Uterus (tissue), 4 donors: ENCODE results near the gene SCAF8. TPM values are rescaled to one million over a fixed set of nuclear protein-coding genes. Genes with fewer than 3 reads are reported as not detected.
"Not testable (repeated sequence)": the region's sequence is repeated elsewhere in the genome, so short reads cannot be mapped to it uniquely, and the experiment has no call there.

Experiments used
- DNase-seq, 2 donors: peaks; one replicate each; pipeline ENCODE4 v3.0.0-alpha.2; 2019 to 2020
- H3K27ac ChIP-seq, 2 donors: fragments of 200-600 bp; sonication (generic); 1 replicate in 1 of 2; 2 replicates in 1 of 2; pipeline ENCODE4 v1.5.1; 2016 to 2018
- H3K27me3 ChIP-seq, 2 donors: fragments of 200-600 bp; sonication (generic); one replicate each; pipeline ENCODE4 v1.5.1; 2018 to 2019; ENCODE audit warnings: control low read depth in 1 of 2
- H3K36me3 ChIP-seq, 2 donors: fragments of 200-600 bp; sonication (generic); one replicate each; pipeline ENCODE4 v1.5.1; 2019; ENCODE audit warnings: control low read depth in 1 of 2
- H3K4me1 ChIP-seq, 2 donors: fragments of 200-600 bp; sonication (generic); one replicate each; pipeline ENCODE4 v1.5.1; 2018 to 2019; ENCODE audit warnings: control low read depth in 1 of 2
- H3K4me3 ChIP-seq, 2 donors: fragments of 200-600 bp; sonication (generic); 1 replicate in 1 of 2; 2 replicates in 1 of 2; pipeline ENCODE4 v1.5.1; 2018 to 2019; ENCODE audit warnings: mild to moderate bottlenecking in 1 of 2
- H3K9me3 ChIP-seq, 2 donors: fragments of 200-600 bp; sonication (generic); one replicate each; pipeline ENCODE4 v1.5.1; 2019; ENCODE audit warnings: control low read depth in 1 of 2
- POLR2A ChIP-seq, 2 donors: fragments of 450-650 bp; IDR thresholded peaks; one replicate each; pipeline ENCODE4 v1.6.1; 2016; ENCODE audit warnings: antibody characterized with exemption in 2 of 2, mild to moderate bottlenecking in 1 of 2, moderate library complexity in 1 of 2
- intact Hi-C: fragments of 100-400 bp; cut with DNase I; formaldehyde crosslinking; loops from one replicate; pipeline ENCODE4 v1.15.1; 2023; ENCODE audit warnings: low total_unique reads
- total RNA-seq, 4 donors: library from RNA; depleted of rRNA in 3 of 4; stranded (reverse); fragments of >200 nt in 3 of 4; gene quantifications; one replicate each; pipeline versions ENCODE4 v1.1.0 to v1.2.4, GENCODE V29; 2014 to 2023
- TF ChIP-seq, protein P1 (sequence below), 4 experiments: fragments of 200-600 bp in 2 of 4; fragments of 450-650 bp in 2 of 4; sonication (generic) in 2 of 4; IDR thresholded peaks; one replicate each; pipeline ENCODE4 v1.5.1; 2016 to 2019; ENCODE audit warnings: antibody characterized with exemption in 4 of 4, mild to moderate bottlenecking in 2 of 4, moderate library complexity in 1 of 4
- donor health status: DM: yes; HTN: yes; CAD: no.

Gene SCAF8
- total RNA-seq, 4 donors from 2014 or later: 28.7 to 85.9 (median 53.8) TPM

DNA sequence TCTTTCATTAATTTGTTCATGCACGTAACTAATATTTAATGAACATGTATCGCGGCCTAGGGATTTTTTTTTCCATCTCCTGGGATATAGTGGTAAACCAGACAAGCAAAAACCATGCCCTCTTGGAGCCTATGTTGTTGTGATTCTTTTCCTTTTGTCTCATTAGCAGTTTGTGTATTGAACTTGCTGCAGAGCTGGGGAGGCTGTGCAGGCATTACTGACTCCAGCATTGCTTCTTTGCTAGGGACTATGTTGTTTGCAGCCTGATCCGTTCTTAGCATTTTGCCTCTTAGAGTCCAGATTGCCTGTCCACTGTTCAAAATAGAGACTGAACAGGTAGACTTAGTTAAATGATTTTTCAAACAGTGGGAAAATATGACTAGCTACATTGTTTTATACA is 9.7 kb downstream of the SCAF8 start:
- no peaks in the 10 kb centered on the region for H3K36me3 ChIP-seq
- no peaks in the 10 kb centered on the region for H3K9me3 ChIP-seq
- no peak overlapping the region for H3K4me3 ChIP-seq
- no peaks in the 10 kb centered on the region for H3K27me3 ChIP-seq
- TF ChIP-seq POLR2A (IDR thresholded peaks at IDR 0.05): no peak
- TF ChIP-seq, protein P1, sequence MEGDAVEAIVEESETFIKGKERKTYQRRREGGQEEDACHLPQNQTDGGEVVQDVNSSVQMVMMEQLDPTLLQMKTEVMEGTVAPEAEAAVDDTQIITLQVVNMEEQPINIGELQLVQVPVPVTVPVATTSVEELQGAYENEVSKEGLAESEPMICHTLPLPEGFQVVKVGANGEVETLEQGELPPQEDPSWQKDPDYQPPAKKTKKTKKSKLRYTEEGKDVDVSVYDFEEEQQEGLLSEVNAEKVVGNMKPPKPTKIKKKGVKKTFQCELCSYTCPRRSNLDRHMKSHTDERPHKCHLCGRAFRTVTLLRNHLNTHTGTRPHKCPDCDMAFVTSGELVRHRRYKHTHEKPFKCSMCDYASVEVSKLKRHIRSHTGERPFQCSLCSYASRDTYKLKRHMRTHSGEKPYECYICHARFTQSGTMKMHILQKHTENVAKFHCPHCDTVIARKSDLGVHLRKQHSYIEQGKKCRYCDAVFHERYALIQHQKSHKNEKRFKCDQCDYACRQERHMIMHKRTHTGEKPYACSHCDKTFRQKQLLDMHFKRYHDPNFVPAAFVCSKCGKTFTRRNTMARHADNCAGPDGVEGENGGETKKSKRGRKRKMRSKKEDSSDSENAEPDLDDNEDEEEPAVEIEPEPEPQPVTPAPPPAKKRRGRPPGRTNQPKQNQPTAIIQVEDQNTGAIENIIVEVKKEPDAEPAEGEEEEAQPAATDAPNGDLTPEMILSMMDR (IDR thresholded peaks at IDR 0.05): no peak
- H3K4me1 ChIP-seq: no peaks in the 10 kb centered on the region
- intact Hi-C loops: no loop called here
- no peak for DNase-seq
- no peak overlapping the region for H3K27ac ChIP-seq

GRCh38 chr6:154744029-154744745 is 11.0 kb downstream of the SCAF8 start:
- H3K9me3 ChIP-seq, DNase-seq, H3K4me3 ChIP-seq, intact Hi-C loops, H3K36me3 ChIP-seq, H3K27me3 ChIP-seq, H3K27ac ChIP-seq, H3K4me1 ChIP-seq: not testable (repeated sequence)

DNA sequence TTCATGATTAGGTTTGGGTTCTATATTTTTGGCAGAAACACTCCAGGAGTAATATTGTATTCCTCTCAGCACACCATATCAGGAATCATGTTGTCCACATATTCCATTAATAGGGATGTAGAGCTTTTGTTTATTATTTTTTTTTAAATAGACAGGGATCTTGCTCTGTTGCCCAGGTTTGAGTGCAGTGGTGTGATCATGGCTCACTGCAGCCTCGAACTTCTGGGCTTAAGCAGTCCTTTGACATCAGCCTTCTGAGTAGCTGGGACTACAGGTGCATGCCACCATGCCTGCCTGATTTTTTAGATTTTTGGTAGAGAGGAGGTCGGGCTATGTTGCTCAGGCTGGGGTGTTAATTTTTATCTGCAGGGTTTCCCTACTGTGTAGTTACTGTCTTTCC is 12.0 kb downstream of the SCAF8 start:
- no peaks in the 10 kb centered on the region for H3K4me1 ChIP-seq
- TF ChIP-seq, protein P1 (IDR thresholded peaks at IDR 0.05): no peak
- TF ChIP-seq POLR2A (IDR thresholded peaks at IDR 0.05): no peak
- intact Hi-C loops: no loop called here

GRCh38 chr6:154749341-154749740 is 16.1 kb downstream of the SCAF8 start:
- Histone ChIP-seq H3K9me3 (no peaks in the 10 kb centered on the region), H3K27me3 (no peaks in the 10 kb centered on the region), H3K4me3 (no peak overlapping the region), H3K36me3 (no peaks in the 10 kb centered on the region), H3K4me1 (peaks cover 0 to under 1% of the 10 kb centered on the region in 2 donors), H3K27ac (no peak overlapping the region)
- DNase-seq: no peak
- TF ChIP-seq, protein P1 (IDR thresholded peaks at IDR 0.05): no peak
- TF ChIP-seq POLR2A (IDR thresholded peaks at IDR 0.05): no peak
- intact Hi-C loops: no loop called here

More for the DNA sequence above, 12.0 kb downstream of the SCAF8 start:
- Histone ChIP-seq H3K36me3 (no peaks in the 10 kb centered on the region), H3K27me3 (no peaks in the 10 kb centered on the region), H3K27ac (no peak overlapping the region), H3K4me3 (no peak overlapping the region), H3K9me3 (no peaks in the 10 kb centered on the region)
- DNase-seq: no peak

DNA sequence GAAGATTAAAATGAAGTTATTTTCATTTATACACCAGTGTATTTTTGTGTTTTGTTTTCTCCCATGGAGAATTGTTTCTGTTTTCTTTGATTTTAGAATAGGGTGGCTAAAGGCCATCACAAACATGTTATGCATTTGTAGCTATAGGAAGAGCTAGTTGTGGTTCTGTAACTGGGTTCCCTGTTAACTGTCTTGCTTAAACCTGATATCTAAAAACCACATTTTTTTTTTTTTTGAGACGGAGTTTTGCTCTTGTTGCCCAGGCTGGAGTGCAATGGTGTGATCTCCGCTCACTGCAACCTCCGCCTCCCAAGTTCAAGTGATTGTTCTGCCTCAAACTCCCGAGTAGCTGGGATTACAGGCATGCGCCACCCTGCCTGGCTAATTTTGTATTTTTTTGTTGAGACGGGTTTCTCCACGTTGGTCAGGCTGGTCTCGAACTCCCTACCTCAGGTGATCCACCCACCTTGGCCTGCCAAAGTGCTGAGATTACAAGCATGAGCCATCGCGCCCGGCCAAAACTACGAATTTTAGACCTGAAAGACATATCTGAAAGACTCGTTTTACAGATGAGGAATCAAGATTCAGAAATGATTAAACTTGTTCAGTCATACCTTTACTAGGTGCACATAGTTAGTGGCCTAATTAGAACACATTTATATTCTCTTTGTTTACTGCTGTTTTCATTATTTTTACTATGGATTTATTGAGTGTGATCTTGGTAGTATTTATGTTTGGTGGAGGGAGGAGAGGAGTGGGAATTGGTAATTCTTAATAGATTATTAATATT is 18.0 kb downstream of the SCAF8 start:
- no peaks in the 10 kb centered on the region for H3K9me3 ChIP-seq
- H3K36me3 ChIP-seq: no peaks in the 10 kb centered on the region
- H3K27ac ChIP-seq: no peak overlapping the region
- no peaks in the 10 kb centered on the region for H3K27me3 ChIP-seq
- peaks cover 0 to 5% of the 10 kb centered on the region in 2 donors for H3K4me1 ChIP-seq
- TF ChIP-seq, protein P1 (IDR thresholded peaks at IDR 0.05): no peak
- TF ChIP-seq POLR2A (IDR thresholded peaks at IDR 0.05): no peak
- no peak for DNase-seq
- no peak overlapping the region for H3K4me3 ChIP-seq
- intact Hi-C loops: no loop called here
